Peyer's patch (tissue), 4 donors: ENCODE measurements around the gene CLTCL1. TPM values are rescaled to one million over a fixed set of nuclear protein-coding genes. Genes with fewer than 3 reads are reported as not detected.
A peak's percentile ranks its signal among the peaks of the same experiment; 100 is the strongest.
"Not testable (repeated sequence)": the region's sequence is repeated elsewhere in the genome, so short reads cannot be mapped to it uniquely, and the experiment has no call there.

Experiments used
- DNase-seq, 3 donors: peaks; one replicate each; pipeline ENCODE4 v3.0.0-alpha.2; 2017 to 2019
- H3K27ac ChIP-seq, 4 donors: fragments of 200-600 bp; sonication (generic); one replicate each; pipeline ENCODE4 v1.5.1; 2016 to 2019
- H3K27me3 ChIP-seq, 2 donors: fragments of 200-600 bp; sonication (generic); one replicate each; pipeline ENCODE4 v1.5.1; 2019
- H3K36me3 ChIP-seq, 3 donors: fragments of 200-600 bp; sonication (generic); one replicate each; pipeline ENCODE4 v1.5.1; 2016 to 2019
- H3K4me1 ChIP-seq, 4 donors: fragments of 200-600 bp; sonication (generic); one replicate each; pipeline ENCODE4 v1.5.1; 2016 to 2019
- H3K4me3 ChIP-seq, 4 donors: fragments of 200-600 bp; sonication (generic); 1 replicate in 3 of 4; 2 replicates in 1 of 4; pipeline ENCODE4 v1.5.1; 2016 to 2019; ENCODE audit warnings: mild to moderate bottlenecking in 1 of 4
- H3K9me3 ChIP-seq, 4 donors: fragments of 200-600 bp; sonication (generic); one replicate each; pipeline ENCODE4 v1.5.1; 2016 to 2019; ENCODE audit warnings: mild to moderate bottlenecking in 1 of 4
- CTCF ChIP-seq, 6 experiments: fragments of 450-650 bp in 4 of 6; fragments of 200-600 bp in 2 of 6; sonication (generic) in 1 of 6; IDR thresholded peaks; one replicate each; pipeline ENCODE4 v1.5.1; 2017 to 2019; ENCODE audit warnings: antibody characterized with exemption in 6 of 6, mild to moderate bottlenecking in 3 of 6, moderate library complexity in 1 of 6
- POLR2A ChIP-seq, 2 donors: fragments of 450-650 bp; IDR thresholded peaks; one replicate each; pipeline ENCODE4 v1.5.1; 2017; ENCODE audit warnings: antibody characterized with exemption in 2 of 2, mild to moderate bottlenecking in 2 of 2, moderate library complexity in 2 of 2
- total RNA-seq, 4 donors: library from RNA; depleted of rRNA; stranded (reverse); fragments of >200 nt; gene quantifications; one replicate each; pipeline ENCODE4 v1.1.0, GENCODE V29; 2016

CLTCL1 gene
- total RNA-seq, 4 donors from 2014 or later = 0.47 to 3.9 (median 3.0) TPM

GRCh38 chr22:19207401-19207808 lies 84.1 kb downstream of the CLTCL1 start:
- no peak overlapping the region for H3K27ac ChIP-seq
- TF ChIP-seq POLR2A (IDR thresholded peaks at IDR 0.05) = no peak
- H3K9me3 ChIP-seq = no peaks in the 10 kb centered on the region
- H3K4me1 ChIP-seq = no peaks in the 10 kb centered on the region
- H3K27me3 ChIP-seq = no peaks in the 10 kb centered on the region
- H3K4me3 ChIP-seq = no peak overlapping the region
- no peak for DNase-seq
- H3K36me3 ChIP-seq = no peaks in the 10 kb centered on the region

- Histone ChIP-seq H3K4me1 (no peaks in the 10 kb centered on the region), H3K27ac (no peak overlapping the region), H3K36me3 (no peaks in the 10 kb centered on the region), H3K4me3 (no peak overlapping the region), H3K9me3 (no peaks in the 10 kb centered on the region), H3K27me3 (no peaks in the 10 kb centered on the region)
- peak in 1 of 3 donors; percentile 14 for DNase-seq
- TF ChIP-seq POLR2A (IDR thresholded peaks at IDR 0.05) (no peak), CTCF (IDR thresholded peaks at IDR 0.05) (no peak)
Observed at GRCh38 chr22:19206287-19206686, 85.2 kb downstream of the CLTCL1 start.

GRCh38 chr22:19204640-19205039 lies 86.9 kb downstream of the CLTCL1 start:
- no peak for TF ChIP-seq CTCF (IDR thresholded peaks at IDR 0.05)
- TF ChIP-seq POLR2A (IDR thresholded peaks at IDR 0.05) = no peak
- H3K9me3 ChIP-seq = no peaks in the 10 kb centered on the region
- DNase-seq = peak in 1 of 3 donors; percentile 43
- H3K27ac ChIP-seq = no peak overlapping the region
- H3K4me1 ChIP-seq = no peaks in the 10 kb centered on the region
- no peaks in the 10 kb centered on the region for H3K27me3 ChIP-seq
- H3K4me3 ChIP-seq = no peak overlapping the region
- no peaks in the 10 kb centered on the region for H3K36me3 ChIP-seq

GRCh38 chr22:19203834-19204233 lies 87.7 kb downstream of the CLTCL1 start:
- no peaks in the 10 kb centered on the region for H3K36me3 ChIP-seq
- H3K27ac ChIP-seq = no peak overlapping the region
- H3K27me3 ChIP-seq = no peaks in the 10 kb centered on the region
- no peak for TF ChIP-seq CTCF (IDR thresholded peaks at IDR 0.05)
- no peak for TF ChIP-seq POLR2A (IDR thresholded peaks at IDR 0.05)
- H3K4me3 ChIP-seq = no peak overlapping the region
- no peaks in the 10 kb centered on the region for H3K4me1 ChIP-seq
- no peaks in the 10 kb centered on the region for H3K9me3 ChIP-seq
- no peak for DNase-seq

DNA sequence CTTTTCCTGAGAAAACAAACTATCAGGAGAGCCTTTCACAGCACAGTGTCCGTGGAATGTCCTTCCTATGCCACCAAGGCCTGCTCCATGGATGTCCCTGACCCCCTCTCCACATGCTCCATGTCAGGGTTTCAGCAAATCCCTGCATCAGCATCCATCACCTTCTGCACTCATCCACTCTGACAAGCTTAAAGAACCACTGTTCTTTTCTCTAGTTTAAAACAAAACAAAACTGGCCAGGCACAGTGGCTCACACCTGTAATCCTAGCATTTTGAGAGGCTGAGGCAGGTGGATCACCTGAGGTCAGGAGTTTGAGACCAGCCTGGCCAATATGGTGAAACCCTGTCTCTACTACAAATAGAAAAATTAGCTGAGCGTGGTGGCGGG lies 88.7 kb downstream of the CLTCL1 start:
- not testable (repeated sequence) for H3K4me3 ChIP-seq, H3K27me3 ChIP-seq, H3K9me3 ChIP-seq, H3K4me1 ChIP-seq, DNase-seq, H3K27ac ChIP-seq, H3K36me3 ChIP-seq

GRCh38 chr22:19201869-19202798 lies 89.4 kb downstream of the CLTCL1 start:
- Histone ChIP-seq H3K27me3 (no peaks in the 10 kb centered on the region), H3K4me3 (no peak overlapping the region), H3K36me3 (no peaks in the 10 kb centered on the region), H3K9me3 (no peaks in the 10 kb centered on the region), H3K27ac (no peak overlapping the region), H3K4me1 (no peaks in the 10 kb centered on the region)
- TF ChIP-seq POLR2A (IDR thresholded peaks at IDR 0.05) = no peak
- no peak for TF ChIP-seq CTCF (IDR thresholded peaks at IDR 0.05)
- peak in 1 of 3 donors; percentile 65 for DNase-seq
